ENCODE measurements around the gene CEBPZOS.

DNA sequence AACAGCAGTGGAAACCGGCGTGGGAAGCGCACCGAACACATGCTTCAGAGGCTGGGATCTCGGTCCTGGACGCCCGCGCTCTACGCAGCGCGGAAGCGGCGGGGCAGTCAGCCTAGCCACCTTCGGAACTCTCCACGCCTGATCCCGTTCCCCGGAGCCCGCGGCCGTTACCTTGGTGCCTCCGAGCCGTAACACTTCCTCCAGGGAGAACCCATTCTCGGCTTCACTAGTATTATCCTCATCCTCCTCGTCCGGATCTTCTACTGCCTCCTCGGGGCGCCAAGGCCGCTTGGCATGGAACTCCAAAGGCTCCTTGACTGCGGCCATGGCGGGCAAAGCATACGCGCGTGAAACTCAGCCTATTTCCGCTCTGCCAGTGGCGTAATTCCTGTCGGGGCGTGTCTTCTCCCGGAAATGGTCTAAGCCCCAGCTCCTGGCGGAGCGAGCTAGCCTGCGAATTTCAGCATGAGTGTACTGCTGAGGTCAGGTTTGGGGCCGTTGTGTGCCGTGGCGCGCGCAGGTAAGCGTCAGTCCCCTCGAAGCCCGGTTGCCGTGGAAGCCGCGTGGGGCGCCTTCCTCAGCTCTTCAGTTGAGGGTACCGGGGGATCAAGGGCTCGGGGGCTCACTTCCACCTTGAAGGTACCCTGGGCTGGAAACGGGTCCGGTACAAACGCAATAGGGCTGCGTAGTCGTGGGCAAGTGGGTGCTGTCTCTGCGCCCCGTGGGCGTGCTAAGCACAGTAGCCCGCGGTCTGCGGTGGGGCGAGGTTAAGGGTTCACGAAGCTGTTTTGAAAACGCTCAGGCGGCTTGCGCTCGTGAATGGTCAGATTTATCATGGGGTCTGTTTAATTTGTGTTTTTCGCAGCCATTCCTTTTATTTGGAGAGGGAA is 35.2 kb downstream of the CEBPZOS start, which contains the start of the genes CEBPZ and NDUFAF7:
- TF ChIP-seq, protein P1, sequence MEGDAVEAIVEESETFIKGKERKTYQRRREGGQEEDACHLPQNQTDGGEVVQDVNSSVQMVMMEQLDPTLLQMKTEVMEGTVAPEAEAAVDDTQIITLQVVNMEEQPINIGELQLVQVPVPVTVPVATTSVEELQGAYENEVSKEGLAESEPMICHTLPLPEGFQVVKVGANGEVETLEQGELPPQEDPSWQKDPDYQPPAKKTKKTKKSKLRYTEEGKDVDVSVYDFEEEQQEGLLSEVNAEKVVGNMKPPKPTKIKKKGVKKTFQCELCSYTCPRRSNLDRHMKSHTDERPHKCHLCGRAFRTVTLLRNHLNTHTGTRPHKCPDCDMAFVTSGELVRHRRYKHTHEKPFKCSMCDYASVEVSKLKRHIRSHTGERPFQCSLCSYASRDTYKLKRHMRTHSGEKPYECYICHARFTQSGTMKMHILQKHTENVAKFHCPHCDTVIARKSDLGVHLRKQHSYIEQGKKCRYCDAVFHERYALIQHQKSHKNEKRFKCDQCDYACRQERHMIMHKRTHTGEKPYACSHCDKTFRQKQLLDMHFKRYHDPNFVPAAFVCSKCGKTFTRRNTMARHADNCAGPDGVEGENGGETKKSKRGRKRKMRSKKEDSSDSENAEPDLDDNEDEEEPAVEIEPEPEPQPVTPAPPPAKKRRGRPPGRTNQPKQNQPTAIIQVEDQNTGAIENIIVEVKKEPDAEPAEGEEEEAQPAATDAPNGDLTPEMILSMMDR (IDR thresholded peaks at IDR 0.05): no peak
- TF ChIP-seq EZH2 (IDR thresholded peaks at IDR 0.05): peak; percentile 21

Measured in neural progenitor cell (in vitro differentiated cells).